Keratinocyte (primary cell): ENCODE measurements around the gene LRRC31.

Experiments used
- CTCF ChIP-seq, 3 experiments: IDR thresholded peaks in 1 of 3; conservative IDR thresholded peaks in 1 of 3; optimal IDR thresholded peaks in 1 of 3; 2 replicates in 2 of 3; 3 replicates in 1 of 3; pipeline versions ENCODE3 to v1.5.1; 2011; ENCODE audit warnings: low read length in 3 of 3, mild to moderate bottlenecking in 3 of 3, moderate library complexity in 2 of 3, control low read depth in 1 of 3, inconsistent platforms in 1 of 3; ENCODE audit not compliant: insufficient read depth in 2 of 3; ENCODE audit errors: extremely low read depth in 1 of 3
- EZH2 ChIP-seq: IDR thresholded peaks from one replicate; pipeline ENCODE4 v1.6.1; 2012; ENCODE audit warnings: inconsistent platforms, mild to moderate bottlenecking, low read length, moderate library complexity

- TF ChIP-seq CTCF (optimal IDR thresholded peaks at IDR 0.05 in 1 of 3, IDR thresholded peaks at IDR 0.05 in 1 of 3, conservative IDR thresholded peaks at IDR 0.05 in 1 of 3; ENCODE audit: extremely low read depth in 1 of 3, insufficient read depth in 2 of 3, low read length in 3 of 3) = no peak
- no peak for TF ChIP-seq EZH2
Measured at GRCh38 chr3:169901453-169901852, 31.7 kb upstream of the LRRC31 start.
